Iris pigment epithelial cell (primary cell): Measurements from ENCODE around the gene SNRNP40.
"Not testable (repeated sequence)": the region's sequence is repeated elsewhere in the genome, so short reads cannot be mapped to it uniquely, and the experiment has no call there.

Source experiments
- DNase-seq: peaks from one replicate; pipeline ENCODE4 v3.0.0-alpha.2; 2011; ENCODE audit warnings: low read depth

SNRNP40 gene

GRCh38 chr1:31282426-31282825, 14.2 kb downstream of the SNRNP40 start:
- not testable (repeated sequence) for DNase-seq

GRCh38 chr1:31273619-31274018, 23.0 kb downstream of the SNRNP40 start:
- DNase-seq, result no peak

- DNase-seq, result no peak
Observed at GRCh38 chr1:31272369-31272768, 24.2 kb downstream of the SNRNP40 start.

GRCh38 chr1:31266547-31266946, 30.0 kb downstream of the SNRNP40 start:
- peak; percentile 56 for DNase-seq

GRCh38 chr1:31264790-31265386, 31.7 kb downstream of the SNRNP40 start:
- DNase-seq, result no peak

GRCh38 chr1:31263408-31263807, 33.2 kb downstream of the SNRNP40 start:
- DNase-seq, result no peak

GRCh38 chr1:31262393-31262792, 34.2 kb downstream of the SNRNP40 start:
- DNase-seq, result not testable (repeated sequence)

- DNase-seq, result no peak
Observed at GRCh38 chr1:31261916-31262315, 34.7 kb downstream of the SNRNP40 start.

- DNase-seq, result no peak
Observed at GRCh38 chr1:31259746-31260145, 36.8 kb downstream of the SNRNP40 start.

- no peak for DNase-seq
Observed at GRCh38 chr1:31258581-31258980, 38.0 kb downstream of the SNRNP40 start.

GRCh38 chr1:31257213-31257612, 39.4 kb downstream of the SNRNP40 start:
- no peak for DNase-seq

GRCh38 chr1:31249854-31250253, 46.7 kb downstream of the SNRNP40 start:
- DNase-seq, result no peak

- DNase-seq, result no peak
Observed at GRCh38 chr1:31248276-31248675, 48.3 kb downstream of the SNRNP40 start.

- DNase-seq, result peak; percentile 58
Observed at GRCh38 chr1:31244326-31244725, 52.3 kb downstream of the SNRNP40 start.

- DNase-seq, result peak; percentile 28
Observed at GRCh38 chr1:31243501-31244286, 52.9 kb downstream of the SNRNP40 start.

- DNase-seq, result no peak
Observed at GRCh38 chr1:31241321-31241720, 55.3 kb downstream of the SNRNP40 start.

- DNase-seq, result peak; percentile 52
Observed at GRCh38 chr1:31239653-31240241, 56.8 kb downstream of the SNRNP40 start, which contains the start of gene NKAIN1. Gene NKAIN1, minus strand, starts transcription at chr1:31239887. Its CDS starts 340 bp downstream, at chr1:31239547.

- DNase-seq, result peak; percentile 10
Observed at GRCh38 chr1:31238986-31239613, 57.5 kb downstream of the SNRNP40 start.

- DNase-seq, result no peak
Observed at GRCh38 chr1:31238612-31238985, 58.0 kb downstream of the SNRNP40 start.

- no peak for DNase-seq
Observed at GRCh38 chr1:31234870-31235269, 61.7 kb downstream of the SNRNP40 start.

GRCh38 chr1:31234123-31234708, 62.4 kb downstream of the SNRNP40 start:
- DNase-seq, result no peak

GRCh38 chr1:31232689-31233088, 63.9 kb downstream of the SNRNP40 start:
- no peak for DNase-seq
